K562 (cell line): ENCODE data around the gene ATG7. TPM values are rescaled to one million over a fixed set of nuclear protein-coding genes. Genes with fewer than 3 reads are reported as not detected.

ENCODE experiments used
- ATAC-seq: fragments of 200-7000 bp; cut with Tn5 transposase; 3 replicates; pipeline ENCODE4 v1.9.1; 2020; ENCODE audit warnings: moderate library complexity
- BruUV-seq: library from RNA; stranded (reverse); fragments of 400-500 nt; replicated peaks from 2 replicates; lab custom pipeline; 2021; lab: Mats Ljungman, UMichigan
- CTCF ChIA-PET: fragments of 300-600 bp; formaldehyde crosslinking; extraction: SDS; loops from one replicate; lab custom pipeline; 2021; ENCODE audit warnings: low intra/inter-chr PET ratio; lab: Yijun Ruan, JAX
- POLR2A ChIA-PET: fragments of 300-600, 350-650 bp; sonication (Branson Sonifier 250); formaldehyde crosslinking; extraction: SDS; loops from one replicate; lab custom pipeline; 2021; ENCODE audit warnings: antibody characterized with exemption, inconsistent platforms; lab: Yijun Ruan, JAX
- DNase-seq, 4 experiments: peaks; one replicate each; pipeline versions ENCODE4 v3.0.0 to v3.0.0-alpha.2; 2011 to 2018; ENCODE audit warnings: low spot score in 3 of 4, mixed read lengths in 3 of 4; ENCODE audit errors: extremely low read depth in 1 of 4
- FAIRE-seq: peaks from 2 replicates; lab custom pipeline; 2011; peaks lifted over from hg19 to GRCh38; lab: Jason Lieb, UNC
- H2AFZ ChIP-seq: 2 replicates; pipeline ENCODE4 v1.6.0; 2011; ENCODE audit warnings: low read depth, low read length, control low read depth, inconsistent platforms
- H3K27ac ChIP-seq: fragments of 200-600 bp; 3 replicates; pipeline ENCODE4 v1.8.0; 2011; ENCODE audit warnings: low read depth, mild to moderate bottlenecking, control low read depth, inconsistent platforms, low read length, moderate library complexity, mixed read lengths; ENCODE audit errors: extremely low read depth
- H3K27me3 ChIP-seq, 2 experiments: fragments of 300-600 bp in 1 of 2; 2 replicates in 1 of 2; 3 replicates in 1 of 2; pipeline versions ENCODE4 v1.6.0 to v1.8.0; 2011; ENCODE audit warnings: inconsistent platforms in 2 of 2, low read length in 2 of 2, mild to moderate bottlenecking in 1 of 2, mixed read lengths in 1 of 2, moderate library complexity in 1 of 2; ENCODE audit not compliant: control insufficient read depth in 2 of 2, insufficient read depth in 2 of 2
- H3K36me3 ChIP-seq: fragments of 300-600 bp; 3 replicates; pipeline ENCODE4 v1.8.0; 2011; ENCODE audit warnings: mild to moderate bottlenecking, low read length, inconsistent platforms; ENCODE audit not compliant: control insufficient read depth, insufficient read depth
- H3K4me1 ChIP-seq, 2 experiments: fragments of 200-600 bp in 1 of 2; replicated peaks in 1 of 2; 2 replicates in 1 of 2; 3 replicates in 1 of 2; pipeline versions ENCODE4 v1.5.1 to v1.8.0; 2011; ENCODE audit warnings: inconsistent platforms in 2 of 2, low read length in 2 of 2, mild to moderate bottlenecking in 1 of 2, mixed read lengths in 1 of 2, moderate library complexity in 1 of 2; ENCODE audit not compliant: control insufficient read depth in 2 of 2, insufficient read depth in 2 of 2
- H3K4me2 ChIP-seq: 2 replicates; pipeline ENCODE4 v1.6.1; 2011; ENCODE audit warnings: low read length, control low read depth, inconsistent platforms, mixed read lengths; ENCODE audit not compliant: insufficient read depth
- H3K4me3 ChIP-seq: fragments of 200-600 bp; sonication (generic), shearing (Covaris generic); 2 replicates; pipeline ENCODE4 v1.5.1; 2016; ENCODE audit warnings: control low read depth, inconsistent platforms
- H3K79me2 ChIP-seq: fragments of 200-600 bp; 3 replicates; pipeline ENCODE4 v1.8.0; 2011; ENCODE audit warnings: low read length, inconsistent platforms; ENCODE audit not compliant: control insufficient read depth, insufficient read depth
- H3K9ac ChIP-seq, 2 experiments: 2 replicates each; pipeline versions ENCODE4 v1.6.0 to v1.6.1; 2011; ENCODE audit warnings: low read depth in 2 of 2, low read length in 2 of 2, control low read depth in 1 of 2, inconsistent platforms in 1 of 2, mild to moderate bottlenecking in 1 of 2, mixed read lengths in 1 of 2; ENCODE audit not compliant: insufficient read depth in 1 of 2
- H3K9me1 ChIP-seq: one replicate; pipeline ENCODE4 v1.6.0; 2011; ENCODE audit warnings: inconsistent platforms, mild to moderate bottlenecking, low read length, moderate library complexity; ENCODE audit not compliant: control insufficient read depth, insufficient read depth
- H3K9me3 ChIP-seq: replicated peaks from 2 replicates; pipeline ENCODE4 v1.5.1; 2011; ENCODE audit warnings: low read depth, low read length, inconsistent platforms; ENCODE audit not compliant: control insufficient read depth, insufficient read depth
- H4K20me1 ChIP-seq: replicated peaks from 2 replicates; pipeline ENCODE4 v1.6.1; 2011; ENCODE audit warnings: low read length, inconsistent platforms, mixed read lengths; ENCODE audit not compliant: control insufficient read depth, insufficient read depth
- PRMT5 ChIP-seq: sonication (generic); formaldehyde crosslinking; IDR thresholded peaks from 2 replicates; pipeline ENCODE4 v1.5.0; 2020; ENCODE audit warnings: missing genetic modification reagents
- RFX1 ChIP-seq: fragments of 450-650 bp; IDR thresholded peaks from 2 replicates; pipeline ENCODE4 v1.6.1; 2016; ENCODE audit warnings: mild to moderate bottlenecking, moderate library complexity
- RREB1 ChIP-seq: fragments of 250-450 bp; sonication (Bioruptor Pico); IDR thresholded peaks from 2 replicates; pipeline ENCODE4 v1.4.0; 2020
- SPI1 ChIP-seq: IDR thresholded peaks from 2 replicates; pipeline ENCODE4 v1.6.1; 2011; ENCODE audit warnings: low read depth, low read length, control low read depth, borderline replicate concordance
- WHSC1 ChIP-seq: IDR thresholded peaks from one replicate; pipeline ENCODE4 v1.6.1; 2012; ENCODE audit warnings: low read length, control low read depth, inconsistent platforms
- ZNF134 ChIP-seq: fragments of 250-450 bp; sonication (Bioruptor Pico); conservative IDR thresholded peaks from 2 replicates; pipeline ENCODE4 v1.4.0; 2020
- ZNF23 ChIP-seq: fragments of 250-450 bp; sonication (Bioruptor Pico); IDR thresholded peaks from 2 replicates; pipeline ENCODE4 v1.4.0; 2020; ENCODE audit warnings: mild to moderate bottlenecking
- ZNF511 ChIP-seq: sonication (generic); formaldehyde crosslinking; IDR thresholded peaks from 2 replicates; pipeline ENCODE4 v1.8.0; 2022; ENCODE audit warnings: mild to moderate bottlenecking, missing genetic modification reagents
- WGBS: fragments of 100-300 bp; shearing (Covaris generic); methylation state at CpG from one replicate; pipeline ENCODE4 v1.1.6; 2016; ENCODE audit warnings: low coverage, mixed read lengths; ENCODE audit not compliant: insufficient coverage; ENCODE audit errors: missing lambda C conversion rate; 5-methylcytosine and 5-hydroxymethylcytosine counted together
- in situ Hi-C: fragments of 300-500 bp; cut with MboI; formaldehyde crosslinking; loops from 4 replicates; pipeline ENCODE4 v1.15.0; 2018; ENCODE audit warnings: inconsistent platforms, mixed read lengths
- intact Hi-C: fragments of 100-400 bp; cut with micrococcal nuclease; formaldehyde crosslinking; loops from 2 replicates; pipeline ENCODE4 v1.14.2; 2022
- polyA plus RNA-seq, 8 experiments: library from polyadenylated mRNA; depleted of rRNA in 4 of 8; stranded (reverse) in 5 of 8; unstranded in 3 of 8; fragments of >200 nt; fragmentation: Nextera tagmentation in 2 of 8; fragmentation: Illumina TruSeq in 1 of 8; extraction: Ambion mirVana in 2 of 8; extraction: Trizol in 1 of 8; gene quantifications; 2 replicates each; pipeline versions ENCODE4 v1.2.1 to v1.2.3, GENCODE V29; 2011 to 2014; ENCODE audit warnings: inconsistent platforms in 1 of 8, missing spikeins in 1 of 8
- total RNA-seq, 7 experiments: library from RNA; depleted of rRNA in 6 of 7; stranded (reverse); fragments of >200 nt in 6 of 7; fragmentation: Illumina TruSeq in 2 of 7; extraction: Trizol in 2 of 7; gene quantifications; 2 replicates each; pipeline versions ENCODE4 v1.2.1 to v1.2.3, GENCODE V29; 2011 to 2021; ENCODE audit warnings: low replicate concordance in 1 of 7
- TF ChIP-seq, protein P1 (sequence below): sonication (generic); formaldehyde crosslinking; IDR thresholded peaks from 2 replicates; pipeline ENCODE4 v1.8.1; 2022; ENCODE audit warnings: missing genetic modification reagents
- TF ChIP-seq, protein P2 (sequence below): sonication (generic); formaldehyde crosslinking; IDR thresholded peaks from 2 replicates; pipeline ENCODE4 v1.8.1; 2023; ENCODE audit warnings: mild to moderate bottlenecking, missing genetic modification reagents

Gene ATG7
- total and polyA plus RNA-seq, 9 of the 15 experiments (the other 6 are each of a cell fraction or from before 2014, with no cell fraction given): 18.3 to 45.3 (median 33.6) TPM

- TF ChIP-seq PRMT5 (CRISPR knock-in tag) (no peak), ZNF511 (no peak)
- TF ChIP-seq, all 486 proteins: peak for 0
Observed at GRCh38 chr3:11382146-11382745, 110.0 kb downstream of the ATG7 start (continued).

DNA sequence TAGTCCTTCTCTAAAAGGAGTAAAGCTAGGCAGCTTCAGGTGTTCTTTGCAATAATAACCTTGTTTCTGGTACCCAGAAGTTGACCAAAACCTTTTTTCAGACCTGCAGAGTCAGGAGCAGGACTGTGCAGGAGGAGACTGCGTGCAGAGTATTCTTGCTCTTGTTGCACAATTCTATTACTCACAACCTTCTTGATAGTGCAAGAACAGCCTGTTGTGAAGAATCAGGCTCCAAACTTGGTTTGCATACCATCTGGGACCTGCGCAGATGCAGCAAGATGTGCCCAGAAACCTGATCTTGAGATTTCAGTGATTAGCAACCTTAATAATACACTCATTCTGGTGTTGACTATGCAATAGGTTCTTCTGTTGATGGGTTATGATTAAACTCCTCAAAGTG, 111.9 kb downstream of the ATG7 start:
- 94% methylated on average over 2 of the region's 2 CpGs for WGBS
- intact Hi-C loops: loop anchor here (10.0 kb wide), 1 partner anchor 161 kb away; no protein-coding TSS in a partner anchor
- ATAC-seq (no peak), FAIRE-seq (no peak), DNase-seq (no peak)
- in situ Hi-C loops: loop anchor here (5.0 kb wide), 1 partner anchor 273 kb away; no protein-coding TSS in a partner anchor
- no peaks in the 10 kb centered on the region for H3K9me1 ChIP-seq
- no TSS peak for BruUV-seq
- no peak overlapping the region for H3K27ac ChIP-seq
- H3K9me3 ChIP-seq: no peaks in the 10 kb centered on the region
- H3K9ac ChIP-seq: no peak overlapping the region
- no peak overlapping the region for H3K4me2 ChIP-seq
- no peaks in the 10 kb centered on the region for H4K20me1 ChIP-seq
- ChIA-PET CTCF (interaction anchor here (1.1 kb wide), 1 partner anchor 268 kb away, joined by 3 read pairs; no protein-coding TSS in a partner anchor), POLR2A (interaction anchor here (1.0 to 1.4 kb wide), 2 partner anchors 9 to 12 kb away, joined by 5 read pairs; no protein-coding TSS in a partner anchor)
- H3K4me3 ChIP-seq: no peak overlapping the region
- no peaks in the 10 kb centered on the region for H3K79me2 ChIP-seq
- H3K36me3 ChIP-seq: peaks cover 10% of the 10 kb centered on the region
- no peaks in the 10 kb centered on the region; a peak in 1 of 5 replicates for H3K4me1 ChIP-seq
- no peaks in the 10 kb centered on the region for H3K27me3 ChIP-seq
- H2AFZ ChIP-seq: no peak overlapping the region
- TF ChIP-seq RFX1 (no peak), RREB1 (no peak), ZNF23 (CRISPR knock-in tag) (no peak), ZNF134 (CRISPR knock-in tag) (no peak), SPI1 (no peak), WHSC1 (no peak)
- TF ChIP-seq, protein P1, sequence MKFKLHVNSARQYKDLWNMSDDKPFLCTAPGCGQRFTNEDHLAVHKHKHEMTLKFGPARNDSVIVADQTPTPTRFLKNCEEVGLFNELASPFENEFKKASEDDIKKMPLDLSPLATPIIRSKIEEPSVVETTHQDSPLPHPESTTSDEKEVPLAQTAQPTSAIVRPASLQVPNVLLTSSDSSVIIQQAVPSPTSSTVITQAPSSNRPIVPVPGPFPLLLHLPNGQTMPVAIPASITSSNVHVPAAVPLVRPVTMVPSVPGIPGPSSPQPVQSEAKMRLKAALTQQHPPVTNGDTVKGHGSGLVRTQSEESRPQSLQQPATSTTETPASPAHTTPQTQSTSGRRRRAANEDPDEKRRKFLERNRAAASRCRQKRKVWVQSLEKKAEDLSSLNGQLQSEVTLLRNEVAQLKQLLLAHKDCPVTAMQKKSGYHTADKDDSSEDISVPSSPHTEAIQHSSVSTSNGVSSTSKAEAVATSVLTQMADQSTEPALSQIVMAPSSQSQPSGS (CRISPR knock-in tag): no peak
- TF ChIP-seq, protein P2, sequence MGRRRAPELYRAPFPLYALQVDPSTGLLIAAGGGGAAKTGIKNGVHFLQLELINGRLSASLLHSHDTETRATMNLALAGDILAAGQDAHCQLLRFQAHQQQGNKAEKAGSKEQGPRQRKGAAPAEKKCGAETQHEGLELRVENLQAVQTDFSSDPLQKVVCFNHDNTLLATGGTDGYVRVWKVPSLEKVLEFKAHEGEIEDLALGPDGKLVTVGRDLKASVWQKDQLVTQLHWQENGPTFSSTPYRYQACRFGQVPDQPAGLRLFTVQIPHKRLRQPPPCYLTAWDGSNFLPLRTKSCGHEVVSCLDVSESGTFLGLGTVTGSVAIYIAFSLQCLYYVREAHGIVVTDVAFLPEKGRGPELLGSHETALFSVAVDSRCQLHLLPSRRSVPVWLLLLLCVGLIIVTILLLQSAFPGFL (CRISPR knock-in tag): no peak
